Purkinje cell (primary cell): ENCODE measurements around the gene ABHD18. TPM values are rescaled to one million over a fixed set of nuclear protein-coding genes. Genes with fewer than 3 reads are reported as not detected.

Experiments
- polyA plus RNA-seq: library from polyadenylated mRNA; unstranded; fragments of >200 nt; fragmentation: Nextera tagmentation; gene quantifications from 2 replicates; pipeline ENCODE4 v1.2.1, GENCODE V29; 2014

The ABHD18 gene
- polyA plus RNA-seq, result 3.5 and 6.5 TPM in 2 replicates

GRCh38 chr4:127965062-127965802 is at the start of gene ABHD18, which contains the start of gene MFSD8:
ABHD18 (plus strand) TSS chr4:127965406; CDS start chr4:127982956, 17,550 bp downstream.
MFSD8 (minus strand) TSS chr4:127965173; CDS start chr4:127965133, 40 bp downstream.

GRCh38 chr4:128060699-128061565 is 95.7 kb downstream of the ABHD18 start, which contains the start of gene LARP1B:
LARP1B (plus strand) TSS chr4:128061312; CDS start chr4:128074952, 13,640 bp downstream.

Other genes starting within 250 kb of the ABHD18 start
- 0.17 TPM in 1 of 2 replicates, not detected in the other for gene SLC25A31, start 235.0 kb upstream of the ABHD18 start, polyA plus RNA-seq
- gene HSPA4L, start 183.1 kb upstream of the ABHD18 start, polyA plus RNA-seq, result 135 and 136 TPM in 2 replicates
- 0.73 and 0.90 TPM in 2 replicates for gene PLK4, start 84.5 kb upstream of the ABHD18 start, polyA plus RNA-seq
- 40.2 and 47.7 TPM in 2 replicates for gene MFSD8, start 233 bp upstream of the ABHD18 start, polyA plus RNA-seq
- gene LARP1B, start 95.9 kb downstream of the ABHD18 start, polyA plus RNA-seq, result 19.7 and 22.3 TPM in 2 replicates